Measurements from ENCODE around the gene TASP1. TPM values are rescaled to one million over a fixed set of nuclear protein-coding genes. Genes with fewer than 3 reads are reported as not detected.

TASP1 gene
- total RNA-seq, 4 donors from 2014 or later: 15.2 to 21.3 (median 17.8) TPM

DNA sequence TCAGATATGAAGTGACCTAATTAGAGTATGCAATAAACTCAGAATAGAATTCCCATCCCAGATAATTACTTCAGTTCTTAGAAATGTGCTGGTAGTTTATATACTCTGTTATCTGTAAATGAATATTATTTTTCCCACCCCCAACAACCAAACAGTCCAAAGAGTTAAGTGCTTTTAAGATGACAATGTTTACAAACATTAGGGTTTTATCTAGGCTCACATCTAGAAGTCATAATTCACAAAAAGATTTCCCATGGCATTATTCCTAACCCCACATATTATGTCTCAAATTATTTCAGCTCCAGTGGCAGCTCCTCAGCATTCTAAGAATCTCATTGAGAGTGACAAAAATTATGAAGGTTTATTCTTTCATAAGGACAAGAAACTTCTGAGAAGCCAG lies 120.9 kb downstream of the TASP1 start:
- TF ChIP-seq EP300 (IDR thresholded peaks at IDR 0.05) (no peak), POLR2AphosphoS5 (IDR thresholded peaks at IDR 0.05) (no peak), POLR2A (IDR thresholded peaks at IDR 0.05) (no peak)
- TF ChIP-seq, protein P1, sequence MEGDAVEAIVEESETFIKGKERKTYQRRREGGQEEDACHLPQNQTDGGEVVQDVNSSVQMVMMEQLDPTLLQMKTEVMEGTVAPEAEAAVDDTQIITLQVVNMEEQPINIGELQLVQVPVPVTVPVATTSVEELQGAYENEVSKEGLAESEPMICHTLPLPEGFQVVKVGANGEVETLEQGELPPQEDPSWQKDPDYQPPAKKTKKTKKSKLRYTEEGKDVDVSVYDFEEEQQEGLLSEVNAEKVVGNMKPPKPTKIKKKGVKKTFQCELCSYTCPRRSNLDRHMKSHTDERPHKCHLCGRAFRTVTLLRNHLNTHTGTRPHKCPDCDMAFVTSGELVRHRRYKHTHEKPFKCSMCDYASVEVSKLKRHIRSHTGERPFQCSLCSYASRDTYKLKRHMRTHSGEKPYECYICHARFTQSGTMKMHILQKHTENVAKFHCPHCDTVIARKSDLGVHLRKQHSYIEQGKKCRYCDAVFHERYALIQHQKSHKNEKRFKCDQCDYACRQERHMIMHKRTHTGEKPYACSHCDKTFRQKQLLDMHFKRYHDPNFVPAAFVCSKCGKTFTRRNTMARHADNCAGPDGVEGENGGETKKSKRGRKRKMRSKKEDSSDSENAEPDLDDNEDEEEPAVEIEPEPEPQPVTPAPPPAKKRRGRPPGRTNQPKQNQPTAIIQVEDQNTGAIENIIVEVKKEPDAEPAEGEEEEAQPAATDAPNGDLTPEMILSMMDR (IDR thresholded peaks at IDR 0.05): no peak
- no peak overlapping the region for H3K4me3 ChIP-seq
- H3K27me3 ChIP-seq: no peaks in the 10 kb centered on the region
- no peak for ATAC-seq
- H3K36me3 ChIP-seq: peaks cover 0 to 20% of the 10 kb centered on the region in 2 donors
- no peak overlapping the region for H3K27ac ChIP-seq
- no peaks in the 10 kb centered on the region for H3K9me3 ChIP-seq
- H3K4me1 ChIP-seq: no peaks in the 10 kb centered on the region

DNA sequence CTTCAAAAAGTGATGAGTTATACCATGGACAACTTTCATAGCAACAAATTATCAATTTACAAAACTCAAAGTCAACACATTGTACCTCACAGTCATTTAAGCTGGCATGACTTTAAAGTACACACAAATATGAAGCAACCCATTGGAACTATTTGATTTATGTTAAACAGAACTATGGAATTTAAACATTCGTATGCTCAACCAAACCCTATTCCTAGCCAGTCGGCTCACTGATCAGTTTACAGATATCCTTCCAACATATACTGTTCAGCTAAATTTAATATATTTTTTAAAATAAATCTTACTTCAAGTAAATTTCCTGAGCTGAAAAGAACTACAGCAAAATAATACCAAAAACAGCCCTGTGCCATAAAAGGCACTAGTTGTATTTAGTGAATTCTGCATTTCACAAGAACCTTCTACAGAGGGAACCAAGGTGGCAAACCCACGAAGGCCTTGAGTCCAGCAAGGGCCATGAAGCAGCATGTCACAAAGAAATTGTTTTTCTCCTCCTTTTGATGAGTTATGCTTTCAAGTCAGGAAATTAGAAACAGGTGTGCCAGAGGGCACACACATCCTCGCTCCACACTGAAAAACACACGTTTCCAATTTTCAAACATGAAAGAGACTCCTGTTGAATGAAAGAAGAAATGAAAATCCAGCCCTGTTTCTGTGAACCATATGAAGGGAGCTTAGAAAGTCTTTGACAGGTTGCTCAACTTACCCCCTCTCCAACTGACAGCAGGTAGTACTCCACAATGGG lies 122.8 kb downstream of the TASP1 start:
- peaks cover 0 to 10% of the 10 kb centered on the region in 2 donors for H3K36me3 ChIP-seq
- ATAC-seq: no peak
- no peaks in the 10 kb centered on the region for H3K27me3 ChIP-seq
- no peak overlapping the region for H3K27ac ChIP-seq
- TF ChIP-seq POLR2A (IDR thresholded peaks at IDR 0.05) (no peak), POLR2AphosphoS5 (IDR thresholded peaks at IDR 0.05) (no peak), EP300 (IDR thresholded peaks at IDR 0.05) (no peak)
- TF ChIP-seq, protein P1 (IDR thresholded peaks at IDR 0.05): no peak
- no peaks in the 10 kb centered on the region for H3K4me1 ChIP-seq
- no peaks in the 10 kb centered on the region for H3K9me3 ChIP-seq
- WGBS, 2 donors (ENCODE audit: low coverage in 1 of 2): 67 to 88% methylated on average over 5 of the region's 5 CpGs
- H3K4me3 ChIP-seq: no peak overlapping the region

DNA sequence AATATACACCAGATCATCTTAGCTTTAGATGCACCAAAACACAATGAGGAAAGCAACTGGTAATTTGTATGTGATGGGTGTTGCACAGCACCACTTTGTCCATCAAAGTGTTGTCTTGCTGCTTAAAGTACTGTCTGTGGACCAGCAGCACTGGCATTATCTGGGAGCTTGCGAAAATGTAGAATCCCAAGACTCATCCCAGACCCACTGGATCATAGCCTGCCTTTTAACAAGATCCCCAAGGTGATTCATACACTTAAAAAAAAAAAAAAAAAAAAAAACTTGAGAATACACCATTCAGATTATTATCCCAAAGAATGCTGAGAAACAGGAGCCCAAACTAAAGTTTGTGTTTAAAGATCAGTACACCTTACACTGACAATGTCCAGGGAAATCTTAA lies 123.4 kb downstream of the TASP1 start:
- Histone ChIP-seq H3K36me3 (peaks cover 0 to 10% of the 10 kb centered on the region in 2 donors), H3K9me3 (no peaks in the 10 kb centered on the region), H3K4me1 (no peaks in the 10 kb centered on the region), H3K27ac (no peak overlapping the region), H3K4me3 (no peak overlapping the region), H3K27me3 (no peaks in the 10 kb centered on the region)
- 71 to 80% methylated on average over 1 of the region's 1 CpG for WGBS, 2 donors (ENCODE audit: low coverage in 1 of 2)
- no peak for TF ChIP-seq EP300 (IDR thresholded peaks at IDR 0.05)
- TF ChIP-seq, protein P1 (IDR thresholded peaks at IDR 0.05): no peak
- TF ChIP-seq POLR2AphosphoS5 (IDR thresholded peaks at IDR 0.05): no peak
- no peak for TF ChIP-seq POLR2A (IDR thresholded peaks at IDR 0.05)
- ATAC-seq: no peak

DNA sequence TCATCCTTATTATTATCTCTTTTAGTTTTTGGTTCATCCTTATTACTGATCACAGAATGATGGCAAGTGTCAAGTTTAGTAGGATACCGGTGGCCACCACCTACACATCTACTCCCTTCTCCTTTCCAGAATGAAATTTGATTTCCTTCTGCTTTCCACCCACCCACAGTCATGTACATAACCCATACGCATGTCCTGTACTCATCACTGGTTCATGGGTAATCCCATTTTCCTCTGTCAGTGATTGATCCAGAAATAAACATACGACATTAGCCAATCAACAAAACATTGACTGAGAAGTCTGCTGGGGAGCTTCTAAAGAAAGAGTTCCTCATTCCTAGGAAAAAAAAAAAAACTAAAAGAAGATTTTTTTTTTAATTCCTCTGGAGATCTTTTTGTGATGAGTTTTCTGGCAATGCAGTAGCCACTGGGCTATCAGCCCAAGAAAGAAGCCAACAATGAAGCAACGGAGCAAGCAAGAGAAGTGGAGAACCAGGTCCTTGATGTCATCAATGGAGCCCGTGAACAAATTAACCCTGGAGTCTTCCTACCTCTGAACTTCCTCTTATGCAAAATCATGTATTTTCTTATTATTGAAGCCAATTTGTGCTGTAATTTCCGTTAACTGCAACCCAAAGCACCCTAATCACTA lies 127.8 kb downstream of the TASP1 start:
- Histone ChIP-seq H3K4me3 (no peak overlapping the region), H3K4me1 (no peaks in the 10 kb centered on the region), H3K27me3 (no peaks in the 10 kb centered on the region), H3K36me3 (peaks cover 0 to 13% of the 10 kb centered on the region in 2 donors), H3K9me3 (peaks cover 0 to 8% (median 0%) of the 10 kb centered on the region in 3 donors), H3K27ac (no peak overlapping the region)
- ATAC-seq: peak; percentile 90
- no peak for TF ChIP-seq POLR2A (IDR thresholded peaks at IDR 0.05)
- TF ChIP-seq, protein P1 (IDR thresholded peaks at IDR 0.05): no peak
- TF ChIP-seq EP300 (IDR thresholded peaks at IDR 0.05): no peak
- TF ChIP-seq POLR2AphosphoS5 (IDR thresholded peaks at IDR 0.05): no peak
- WGBS, 2 donors (ENCODE audit: low coverage in 1 of 2): 61 to 84% methylated on average over 4 to 6 of the region's 6 CpGs

DNA sequence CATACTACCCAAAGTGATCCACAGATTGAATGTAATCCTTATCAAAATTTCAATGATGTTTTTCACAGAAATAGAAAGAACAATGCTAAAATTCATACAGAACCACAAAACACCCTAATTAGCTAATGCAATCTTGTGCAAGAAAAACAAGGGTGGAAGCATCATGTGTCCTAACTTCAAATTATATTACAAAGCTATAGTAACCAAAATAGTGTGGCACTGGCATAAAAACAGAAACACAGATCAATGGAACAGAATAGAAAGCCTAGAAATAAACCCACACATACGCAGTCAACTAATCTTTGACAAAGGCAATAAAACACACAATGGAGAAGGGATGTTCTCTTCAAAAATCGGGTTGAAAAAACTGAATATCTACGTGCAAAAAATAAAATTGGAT lies 131.1 kb downstream of the TASP1 start:
- peaks cover 0 to 28% (median 0%) of the 10 kb centered on the region in 3 donors for H3K9me3 ChIP-seq
- peaks cover 0 to 9% of the 10 kb centered on the region in 2 donors for H3K36me3 ChIP-seq
- TF ChIP-seq EP300 (IDR thresholded peaks at IDR 0.05) (no peak), POLR2A (IDR thresholded peaks at IDR 0.05) (no peak), POLR2AphosphoS5 (IDR thresholded peaks at IDR 0.05) (no peak)
- TF ChIP-seq, protein P1 (IDR thresholded peaks at IDR 0.05): no peak
- H3K4me1 ChIP-seq: no peaks in the 10 kb centered on the region
- H3K27me3 ChIP-seq: no peaks in the 10 kb centered on the region
- H3K27ac ChIP-seq: no peak overlapping the region
- WGBS, 2 donors (ENCODE audit: low coverage in 1 of 2): 67% methylated on average over 3 of the region's 3 CpGs
- ATAC-seq: no peak
- no peak overlapping the region for H3K4me3 ChIP-seq
